HepG2 (cell line): Measurements from ENCODE around the gene HECTD4.
"Not testable (repeated sequence)": the region's sequence is repeated elsewhere in the genome, so short reads cannot be mapped to it uniquely, and the experiment has no call there.

ENCODE experiments used
- ATM ChIP-seq: fragments of 450-650 bp; IDR thresholded peaks from 2 replicates; pipeline ENCODE4 v1.7.1; 2017; ENCODE audit warnings: mild to moderate bottlenecking, borderline replicate concordance
- CTCF ChIP-seq: sonication (generic); formaldehyde crosslinking; IDR thresholded peaks from 2 replicates; pipeline ENCODE4 v1.5.0; 2020; ENCODE audit warnings: mild to moderate bottlenecking, missing genetic modification reagents, moderate library complexity
- MAX ChIP-seq: IDR thresholded peaks from 2 replicates; pipeline ENCODE4 v1.6.1; 2012; ENCODE audit warnings: inconsistent platforms
- PTBP1 ChIP-seq: fragments of 200-400 bp; formaldehyde crosslinking; IDR thresholded peaks from 2 replicates; pipeline ENCODE4 v1.6.1; 2018; ENCODE audit warnings: low read length, low read depth; ENCODE audit not compliant: poor library complexity, severe bottlenecking
- TIGD3 ChIP-seq: sonication (generic); formaldehyde crosslinking; IDR thresholded peaks from 2 replicates; pipeline ENCODE4 v1.5.1; 2020; ENCODE audit warnings: mild to moderate bottlenecking, missing genetic modification reagents, borderline replicate concordance
- YY1 ChIP-seq: IDR thresholded peaks from 2 replicates; pipeline ENCODE4 v1.6.1; 2011; ENCODE audit warnings: low read length, low read depth, moderate library complexity, mild to moderate bottlenecking; ENCODE audit not compliant: insufficient read depth, insufficient replicate concordance
- ZNF17 ChIP-seq: sonication (generic); formaldehyde crosslinking; IDR thresholded peaks from 2 replicates; pipeline ENCODE4 v1.5.0; 2020; ENCODE audit warnings: mild to moderate bottlenecking, missing genetic modification reagents
- ZNF558 ChIP-seq: sonication (generic); formaldehyde crosslinking; IDR thresholded peaks from 2 replicates; pipeline ENCODE4 v1.9.0; 2022; ENCODE audit warnings: mild to moderate bottlenecking, missing genetic modification reagents, borderline replicate concordance

GRCh38 chr12:112220628-112221027 lies 161.6 kb downstream of the HECTD4 start:
- TF ChIP-seq CTCF; TIGD3 (CRISPR knock-in tag); ATM; ZNF17; MAX; ZNF558 (CRISPR knock-in tag); PTBP1; YY1: not testable (repeated sequence)
